HFFc6 (cell line): ENCODE results near the gene CNTN6. TPM values are rescaled to one million over a fixed set of nuclear protein-coding genes. Genes with fewer than 3 reads are reported as not detected.

Experiments used
- DNase-seq: peaks from one replicate; pipeline ENCODE4 v3.0.0-alpha.2; 2018
- H3K27ac Mint-ChIP-seq: 2 replicates; pipeline ENCODE4 v1.8.0; 2020; ENCODE audit warnings: mild to moderate bottlenecking, mixed read lengths
- H3K27me3 Mint-ChIP-seq: 2 replicates; pipeline ENCODE4 v1.8.0; 2021; ENCODE audit warnings: mild to moderate bottlenecking, moderate library complexity, mixed read lengths; ENCODE audit not compliant: insufficient read depth
- H3K36me3 Mint-ChIP-seq: 2 replicates; pipeline ENCODE4 v1.8.0; 2021; ENCODE audit warnings: low read depth, mixed read lengths
- H3K4me1 Mint-ChIP-seq: 2 replicates; pipeline ENCODE4 v1.8.0; 2020; ENCODE audit warnings: low read depth, mixed read lengths
- H3K4me3 Mint-ChIP-seq: 2 replicates; pipeline ENCODE4 v1.8.0; 2020; ENCODE audit warnings: mild to moderate bottlenecking, moderate library complexity, mixed read lengths
- H3K9me3 Mint-ChIP-seq: 2 replicates; pipeline ENCODE4 v1.8.0; 2020; ENCODE audit warnings: mild to moderate bottlenecking, mixed read lengths
- total RNA-seq, 6 experiments: library from RNA; stranded (reverse); fragmentation: NEBNext Ultra II Directional; extraction: Animal tissue kit (Norgen Biotek cat#: 25700); gene quantifications; 2 replicates in 1 of 6; 3 replicates in 5 of 6; pipeline ENCODE4 v1.2.3, GENCODE V29; 2021
- TF ChIP-seq, protein P1 (sequence below): fragments of 200-600 bp; sonication (generic); IDR thresholded peaks from 2 replicates; pipeline ENCODE4 v1.5.0; 2021; ENCODE audit warnings: antibody characterized with exemption, mild to moderate bottlenecking

CNTN6 gene
- total RNA-seq, 6 experiments from 2014 or later = not detected

- H3K27ac Mint-ChIP-seq = no peak overlapping the region
- H3K36me3 Mint-ChIP-seq = no peaks in the 10 kb centered on the region
- TF ChIP-seq, protein P1, sequence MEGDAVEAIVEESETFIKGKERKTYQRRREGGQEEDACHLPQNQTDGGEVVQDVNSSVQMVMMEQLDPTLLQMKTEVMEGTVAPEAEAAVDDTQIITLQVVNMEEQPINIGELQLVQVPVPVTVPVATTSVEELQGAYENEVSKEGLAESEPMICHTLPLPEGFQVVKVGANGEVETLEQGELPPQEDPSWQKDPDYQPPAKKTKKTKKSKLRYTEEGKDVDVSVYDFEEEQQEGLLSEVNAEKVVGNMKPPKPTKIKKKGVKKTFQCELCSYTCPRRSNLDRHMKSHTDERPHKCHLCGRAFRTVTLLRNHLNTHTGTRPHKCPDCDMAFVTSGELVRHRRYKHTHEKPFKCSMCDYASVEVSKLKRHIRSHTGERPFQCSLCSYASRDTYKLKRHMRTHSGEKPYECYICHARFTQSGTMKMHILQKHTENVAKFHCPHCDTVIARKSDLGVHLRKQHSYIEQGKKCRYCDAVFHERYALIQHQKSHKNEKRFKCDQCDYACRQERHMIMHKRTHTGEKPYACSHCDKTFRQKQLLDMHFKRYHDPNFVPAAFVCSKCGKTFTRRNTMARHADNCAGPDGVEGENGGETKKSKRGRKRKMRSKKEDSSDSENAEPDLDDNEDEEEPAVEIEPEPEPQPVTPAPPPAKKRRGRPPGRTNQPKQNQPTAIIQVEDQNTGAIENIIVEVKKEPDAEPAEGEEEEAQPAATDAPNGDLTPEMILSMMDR = no peak
- H3K4me3 Mint-ChIP-seq = no peak overlapping the region
- H3K27me3 Mint-ChIP-seq = no peaks in the 10 kb centered on the region
- H3K4me1 Mint-ChIP-seq = no peaks in the 10 kb centered on the region
- peaks cover 51% of the 10 kb centered on the region for H3K9me3 Mint-ChIP-seq
- no peak for DNase-seq
Observed at GRCh38 chr3:1404270-1404962, 311.6 kb downstream of the CNTN6 start.

DNA sequence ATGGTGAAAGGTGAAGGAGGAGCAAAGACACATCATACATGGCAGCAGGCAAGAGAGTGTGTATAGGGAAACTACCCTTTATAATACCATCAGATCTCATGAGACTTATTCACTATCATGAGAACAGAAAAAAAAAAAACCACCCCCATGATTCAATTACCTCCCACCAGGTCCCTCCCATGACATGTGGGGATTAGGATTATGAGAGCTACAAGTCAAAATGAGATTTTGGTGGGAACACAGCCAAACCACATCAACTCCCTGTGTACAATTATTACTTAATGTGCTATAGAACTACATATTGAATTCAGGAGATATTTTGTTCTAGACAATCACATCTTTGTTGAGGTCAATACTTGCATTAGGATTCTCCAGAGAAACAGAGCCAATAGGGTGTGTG is 313.4 kb downstream of the CNTN6 start:
- H3K4me1 Mint-ChIP-seq = no peaks in the 10 kb centered on the region
- H3K27me3 Mint-ChIP-seq = no peaks in the 10 kb centered on the region
- no peak for DNase-seq
- peaks cover 42% of the 10 kb centered on the region for H3K9me3 Mint-ChIP-seq
- TF ChIP-seq, protein P1 = no peak
- no peak overlapping the region for H3K27ac Mint-ChIP-seq
- H3K36me3 Mint-ChIP-seq = no peaks in the 10 kb centered on the region
- H3K4me3 Mint-ChIP-seq = no peak overlapping the region

DNA sequence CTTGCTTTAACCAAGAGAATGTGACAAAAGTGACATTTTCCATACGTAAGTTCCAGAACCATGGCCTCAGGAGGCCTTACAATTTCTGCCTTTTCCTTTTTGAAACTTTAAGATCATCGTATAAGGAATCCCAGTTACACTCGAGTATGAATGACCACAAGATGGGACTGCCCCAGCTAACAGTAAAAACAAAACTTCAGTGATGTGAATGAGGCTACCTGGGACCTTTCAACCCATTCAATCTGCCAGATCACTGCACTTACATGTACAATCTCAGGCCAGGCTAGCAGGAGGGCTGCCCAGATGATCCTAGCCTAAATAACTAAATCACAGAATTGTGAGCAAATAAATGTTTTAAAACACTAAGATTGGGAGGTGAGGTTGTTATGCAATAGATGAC is 328.8 kb downstream of the CNTN6 start:
- H3K4me1 Mint-ChIP-seq = no peaks in the 10 kb centered on the region
- H3K36me3 Mint-ChIP-seq = peaks cover 5% of the 10 kb centered on the region; the same call in 1 of the 2 replicates
- no peak for DNase-seq
- H3K27ac Mint-ChIP-seq = no peak overlapping the region
- no peaks in the 10 kb centered on the region for H3K27me3 Mint-ChIP-seq
- H3K9me3 Mint-ChIP-seq = peaks cover 47% of the 10 kb centered on the region
- TF ChIP-seq, protein P1 = no peak
- no peak overlapping the region for H3K4me3 Mint-ChIP-seq

DNA sequence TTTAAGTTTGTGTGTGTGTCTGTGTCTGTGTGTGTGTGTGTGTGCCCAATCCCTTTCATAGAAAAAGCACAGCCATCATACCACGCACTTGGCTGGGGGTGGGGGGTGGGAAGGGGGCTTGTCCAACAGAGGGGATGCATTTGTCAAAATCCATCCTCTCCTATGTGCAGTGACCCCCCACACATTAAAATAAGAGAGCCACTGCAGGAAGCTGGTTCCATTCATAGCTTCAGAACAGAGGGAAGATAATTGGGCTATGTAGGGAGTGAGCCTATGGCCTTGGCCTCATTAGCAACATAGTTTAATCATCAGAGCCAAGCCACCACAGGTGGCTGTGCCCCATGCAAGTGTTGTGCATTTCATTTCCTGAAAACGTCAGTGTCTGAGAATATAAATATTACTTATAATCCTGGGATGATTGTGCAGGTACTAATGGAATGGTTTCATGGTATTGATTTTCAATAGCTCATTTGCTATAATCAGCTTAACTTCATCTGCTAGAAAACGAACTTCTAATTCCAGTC is 330.8 kb downstream of the CNTN6 start:
- H3K9me3 Mint-ChIP-seq = peaks cover 42% of the 10 kb centered on the region
- H3K4me1 Mint-ChIP-seq = no peaks in the 10 kb centered on the region
- H3K27ac Mint-ChIP-seq = no peak overlapping the region
- no peak overlapping the region for H3K4me3 Mint-ChIP-seq
- H3K36me3 Mint-ChIP-seq = no peaks in the 10 kb centered on the region
- no peaks in the 10 kb centered on the region; the same call in 1 of the 2 replicates for H3K27me3 Mint-ChIP-seq
- DNase-seq = no peak
- TF ChIP-seq, protein P1 = no peak

- no peak overlapping the region for H3K27ac Mint-ChIP-seq
- H3K4me3 Mint-ChIP-seq = no peak overlapping the region
- no peaks in the 10 kb centered on the region for H3K4me1 Mint-ChIP-seq
- DNase-seq = no peak
- H3K36me3 Mint-ChIP-seq = no peaks in the 10 kb centered on the region
- peaks cover 55% of the 10 kb centered on the region for H3K9me3 Mint-ChIP-seq
- H3K27me3 Mint-ChIP-seq = no peaks in the 10 kb centered on the region
- TF ChIP-seq, protein P1 = no peak
Observed at GRCh38 chr3:1439395-1439794, 346.6 kb downstream of the CNTN6 start.
